GM12873 (cell line): ENCODE results near the gene BBS7.

Experiments
- CTCF ChIP-seq: IDR thresholded peaks from 2 replicates; pipeline ENCODE4 v1.5.1; 2012; ENCODE audit warnings: low read depth, mild to moderate bottlenecking, moderate library complexity, low read length, control low read depth; ENCODE audit not compliant: insufficient read depth; ENCODE audit errors: missing control alignments

BBS7 gene

GRCh38 chr4:121863799-121864198 is 6.5 kb downstream of the BBS7 start:
- no peak for TF ChIP-seq CTCF

GRCh38 chr4:121861426-121861825 is 8.8 kb downstream of the BBS7 start:
- TF ChIP-seq CTCF, result no peak

GRCh38 chr4:121860121-121860520 is 10.2 kb downstream of the BBS7 start:
- TF ChIP-seq CTCF, result no peak

- TF ChIP-seq CTCF, result no peak
Observed at GRCh38 chr4:121851354-121851753, 18.9 kb downstream of the BBS7 start.

- TF ChIP-seq CTCF, result no peak
Observed at GRCh38 chr4:121846662-121847061, 23.6 kb downstream of the BBS7 start.

GRCh38 chr4:121842862-121843261 is 27.4 kb downstream of the BBS7 start:
- TF ChIP-seq CTCF, result no peak

- no peak for TF ChIP-seq CTCF
Observed at GRCh38 chr4:121838136-121838535, 32.1 kb downstream of the BBS7 start.
